GM18909 (cell line): Measurements from ENCODE around the gene PIK3R6.
"Not testable (repeated sequence)": the region's sequence is repeated elsewhere in the genome, so short reads cannot be mapped to it uniquely, and the experiment has no call there.

Source experiments
- ATAC-seq: cut with Tn5 transposase; IDR thresholded peaks from one replicate; pipeline ENCODE4 v1.9.1; 2021; ENCODE audit warnings: mild to moderate bottlenecking; ENCODE audit not compliant: unreplicated experiment, poor library complexity

PIK3R6 gene

GRCh38 chr17:8856869-8857575, 10.5 kb downstream of the PIK3R6 start:
- ATAC-seq = no peak

GRCh38 chr17:8856205-8856603, 11.3 kb downstream of the PIK3R6 start:
- ATAC-seq = not testable (repeated sequence)

- ATAC-seq = no peak
Observed at GRCh38 chr17:8855477-8856204, 11.8 kb downstream of the PIK3R6 start.

GRCh38 chr17:8851600-8851999, 15.9 kb downstream of the PIK3R6 start:
- ATAC-seq = no peak

- ATAC-seq = no peak
Observed at GRCh38 chr17:8849311-8850041, 18.0 kb downstream of the PIK3R6 start.

GRCh38 chr17:8847891-8848290, 19.6 kb downstream of the PIK3R6 start:
- ATAC-seq = no peak

- no peak for ATAC-seq
Observed at GRCh38 chr17:8846768-8847211, 20.7 kb downstream of the PIK3R6 start.

- ATAC-seq = no peak
Observed at GRCh38 chr17:8844229-8845218, 22.9 kb downstream of the PIK3R6 start.

- ATAC-seq = no peak
Observed at GRCh38 chr17:8843344-8843743, 24.1 kb downstream of the PIK3R6 start.

- no peak for ATAC-seq
Observed at GRCh38 chr17:8841844-8842243, 25.6 kb downstream of the PIK3R6 start.

GRCh38 chr17:8839410-8839935, 28.0 kb downstream of the PIK3R6 start:
- no peak for ATAC-seq

- ATAC-seq = no peak
Observed at GRCh38 chr17:8838551-8839095, 28.9 kb downstream of the PIK3R6 start.

GRCh38 chr17:8837563-8838075, 29.9 kb downstream of the PIK3R6 start:
- no peak for ATAC-seq

GRCh38 chr17:8836821-8837562, 30.5 kb downstream of the PIK3R6 start:
- no peak for ATAC-seq

GRCh38 chr17:8835631-8836364, 31.7 kb downstream of the PIK3R6 start:
- ATAC-seq = no peak

GRCh38 chr17:8835106-8835505, 32.4 kb downstream of the PIK3R6 start:
- no peak for ATAC-seq

- ATAC-seq = no peak
Observed at GRCh38 chr17:8832711-8833352, 34.6 kb downstream of the PIK3R6 start.
